ENCODE data around the gene LSR. TPM values are rescaled to one million over a fixed set of nuclear protein-coding genes. Genes with fewer than 3 reads are reported as not detected.

LSR gene
- polyA plus RNA-seq, 3 donors: 0.08 to 0.17 TPM; not detected in 1

GRCh38 chr19:35204799-35205732 is 43.7 kb upstream of the LSR start:
- Mint-ChIP-seq H3K4me1 (peaks cover 42% of the 10 kb centered on the region), H3K9me3 (peaks cover 0 to 12% (median 4%) of the 10 kb centered on the region in 7 donors), H3K27me3 (ENCODE audit: low read depth in 3 of 3) (peaks cover 0 to 1% (median 0%) of the 10 kb centered on the region in 3 donors), H3K36me3 (peaks cover 0 to 2% of the 10 kb centered on the region in 2 donors), H3K27ac (peak overlapping the region; percentile 89 to 96 (median 93)), H3K4me3 (peak overlapping the region in 1 of 2 donors; percentile 4)
- TF ChIP-seq CTCF (IDR thresholded peaks at IDR 0.05): no peak
- peak overlapping the region; percentile 17 for H3K4me2 ChIP-seq (replicated peaks; ENCODE audit: extremely low read depth, low read length, poor library complexity, severe bottlenecking)
- peak overlapping the region in 1 of 3 experiments; percentile 14 for H3K4me3 ChIP-seq (replicated peaks in 1 of 3; ENCODE audit: low read depth in 2 of 3, low read length in 3 of 3)
- WGBS (ENCODE audit: insufficient coverage): 7% methylated on average over 5 of the region's 13 CpGs
- peaks cover 31 to 33% of the 10 kb centered on the region in 2 donors for H3K4me1 ChIP-seq (ENCODE audit: control insufficient read depth in 1 of 2, insufficient read depth in 2 of 2, low read length in 2 of 2)
- no peaks in the 10 kb centered on the region for H4K20me1 ChIP-seq (ENCODE audit: insufficient read depth, low read length)
- H2AFZ ChIP-seq (ENCODE audit: insufficient read depth, low read depth, low read length, poor library complexity, severe bottlenecking): peak overlapping the region; percentile 48
- H3K27ac ChIP-seq (ENCODE audit: low read depth in 1 of 2, low read length in 2 of 2): peak overlapping the region; percentile 54 to 84
- H3K79me2 ChIP-seq (ENCODE audit: insufficient read depth, low read length): no peaks in the 10 kb centered on the region
- no peaks in the 10 kb centered on the region for H3K36me3 ChIP-seq (replicated peaks in 1 of 2; ENCODE audit: control insufficient read depth in 1 of 2, insufficient read depth in 2 of 2, low read length in 2 of 2)
- no peaks in the 10 kb centered on the region for H3K27me3 ChIP-seq (ENCODE audit: control insufficient read depth in 2 of 2, insufficient read depth in 2 of 2, low read length in 2 of 2)
- DNase-seq: peak; percentile 79 to 83 (median 82)
- H3K9me3 ChIP-seq (replicated peaks in 1 of 2; ENCODE audit: control insufficient read depth in 1 of 2, insufficient read depth in 1 of 2, low read length in 2 of 2): no peaks in the 10 kb centered on the region
- no peak overlapping the region for H3K9ac ChIP-seq (ENCODE audit: insufficient read depth, low read length, poor library complexity, severe bottlenecking)
- intact Hi-C loops (cut with micrococcal nuclease): loop anchor here in 1 of 2 donors (10.0 kb wide), 1 partner anchor 60 kb away; the partner anchor contains the start of gene USF2

- Mint-ChIP-seq H3K4me3 (peak overlapping the region; percentile 4 to 25), H3K36me3 (peaks cover 0 to 2% of the 10 kb centered on the region in 2 donors), H3K9me3 (peaks cover 0 to 12% (median 4%) of the 10 kb centered on the region in 7 donors), H3K27me3 (ENCODE audit: low read depth in 3 of 3) (no peaks in the 10 kb centered on the region), H3K4me1 (peaks cover 45% of the 10 kb centered on the region), H3K27ac (peak overlapping the region; percentile 38 to 95 (median 85))
- Histone ChIP-seq H3K4me2 (replicated peaks; ENCODE audit: extremely low read depth, low read length, poor library complexity, severe bottlenecking) (peak overlapping the region; percentile 17), H2AFZ (ENCODE audit: insufficient read depth, low read depth, low read length, poor library complexity, severe bottlenecking) (peak overlapping the region; percentile 48), H3K79me2 (ENCODE audit: insufficient read depth, low read length) (no peaks in the 10 kb centered on the region), H3K27ac (ENCODE audit: low read depth in 1 of 2, low read length in 2 of 2) (peak overlapping the region; percentile 54 to 84), H3K4me1 (ENCODE audit: control insufficient read depth in 1 of 2, insufficient read depth in 2 of 2, low read length in 2 of 2) (peaks cover 36 to 39% of the 10 kb centered on the region in 2 donors), H3K9ac (ENCODE audit: insufficient read depth, low read length, poor library complexity, severe bottlenecking) (no peak overlapping the region), H3K9me3 (replicated peaks in 1 of 2; ENCODE audit: control insufficient read depth in 1 of 2, insufficient read depth in 1 of 2, low read length in 2 of 2) (no peaks in the 10 kb centered on the region), H3K27me3 (ENCODE audit: control insufficient read depth in 2 of 2, insufficient read depth in 2 of 2, low read length in 2 of 2) (no peaks in the 10 kb centered on the region), H3K4me3 (replicated peaks in 1 of 3; ENCODE audit: low read depth in 2 of 3, low read length in 3 of 3) (peak overlapping the region in 1 of 3 experiments; percentile 14), H4K20me1 (ENCODE audit: insufficient read depth, low read length) (no peaks in the 10 kb centered on the region), H3K36me3 (replicated peaks in 1 of 2; ENCODE audit: control insufficient read depth in 1 of 2, insufficient read depth in 2 of 2, low read length in 2 of 2) (no peaks in the 10 kb centered on the region)
- TF ChIP-seq CTCF (IDR thresholded peaks at IDR 0.05): no peak
- no peak for DNase-seq
- intact Hi-C loops (cut with micrococcal nuclease): loop anchor here in 1 of 2 donors (10.0 kb wide), 1 partner anchor 59 kb away; the partner anchor contains the start of gene USF2
- 100% methylated on average over 2 of the region's 6 CpGs for WGBS (ENCODE audit: insufficient coverage)
Measured at GRCh38 chr19:35205733-35206323, 43.0 kb upstream of the LSR start.

Measured in CD14-positive monocyte (primary cell).